Caki2 (cell line): Measurements from ENCODE around the gene CAPZB. TPM values are rescaled to one million over a fixed set of nuclear protein-coding genes. Genes with fewer than 3 reads are reported as not detected.

Experiments
- DNase-seq: peaks from one replicate; pipeline ENCODE4 v3.0.0-alpha.2; 2015; ENCODE audit warnings: low read depth
- in situ Hi-C: cut with HindIII; loops from 2 replicates; pipeline ENCODE4 v1.10.0; 2016; ENCODE audit warnings: low sequenced_read_pairs, low pct_unique_long_range_greater_than_20kb, mixed read lengths
- total RNA-seq: library from RNA; depleted of rRNA; stranded (reverse); fragments of >200 nt; shearing (Covaris generic); gene quantifications from 2 replicates; pipeline ENCODE4 v1.2.3, GENCODE V29; 2014; ENCODE audit warnings: low replicate concordance

Gene CAPZB
- total RNA-seq, 1 experiment from 2014 or later = 321 TPM

GRCh38 chr1:19333587-19334354, 151.6 kb downstream of the CAPZB start:
- no peak for DNase-seq
- in situ Hi-C loops = no loop called here

GRCh38 chr1:19332832-19333231, 152.5 kb downstream of the CAPZB start:
- in situ Hi-C loops = no loop called here
- no peak for DNase-seq

GRCh38 chr1:19331262-19331878, 154.0 kb downstream of the CAPZB start:
- in situ Hi-C loops = no loop called here

GRCh38 chr1:19330449-19331135, 154.7 kb downstream of the CAPZB start:
- no peak for DNase-seq
- in situ Hi-C loops = no loop called here

More at GRCh38 chr1:19331262-19331878, 154.0 kb downstream of the CAPZB start:
- no peak for DNase-seq

DNA sequence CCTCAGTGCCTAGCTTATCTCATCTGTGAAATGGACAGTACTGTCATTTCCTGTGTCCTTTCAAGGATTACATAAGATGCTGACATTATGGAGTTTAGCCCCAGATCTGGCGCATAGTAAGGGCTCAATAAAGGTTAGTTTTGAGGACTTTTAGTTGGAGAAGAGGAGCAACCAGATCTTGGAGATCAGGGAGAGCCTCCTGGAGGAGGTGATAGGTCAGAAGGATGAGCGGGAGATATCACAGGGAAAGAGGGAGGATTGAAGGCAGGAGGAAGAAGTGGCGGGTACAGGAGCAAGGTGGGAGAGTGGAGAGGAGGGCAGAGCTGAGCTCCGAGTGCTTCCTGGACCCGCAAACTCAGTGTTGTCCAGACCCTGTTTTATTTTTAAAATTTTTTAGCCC, 155.7 kb downstream of the CAPZB start:
- in situ Hi-C loops = no loop called here
- DNase-seq = no peak

GRCh38 chr1:19329188-19329587, 156.2 kb downstream of the CAPZB start:
- in situ Hi-C loops = no loop called here
- no peak for DNase-seq

- DNase-seq = no peak
- in situ Hi-C loops = no loop called here
Measured at GRCh38 chr1:19328486-19328885, 156.9 kb downstream of the CAPZB start.

DNA sequence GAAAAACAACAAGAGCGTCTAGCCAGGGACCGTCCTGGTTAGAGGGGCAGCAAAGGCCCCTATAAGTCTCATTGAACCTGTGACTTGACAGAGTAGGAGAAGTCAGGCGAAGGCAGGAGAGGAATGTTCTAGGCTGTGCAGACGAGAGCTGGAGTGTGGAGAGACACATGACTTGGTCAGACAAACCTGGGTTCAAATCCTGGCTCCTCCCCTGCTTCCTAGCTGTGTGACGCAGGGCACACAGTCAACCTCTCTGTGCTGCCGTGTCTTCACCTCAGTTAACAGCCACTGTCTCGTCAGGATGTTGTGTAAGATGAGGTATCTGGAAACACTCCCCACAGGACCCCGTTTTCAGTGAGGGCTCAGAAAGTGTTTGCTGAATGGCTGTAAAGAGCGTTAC, 157.6 kb downstream of the CAPZB start:
- DNase-seq = no peak
- in situ Hi-C loops = no loop called here

DNA sequence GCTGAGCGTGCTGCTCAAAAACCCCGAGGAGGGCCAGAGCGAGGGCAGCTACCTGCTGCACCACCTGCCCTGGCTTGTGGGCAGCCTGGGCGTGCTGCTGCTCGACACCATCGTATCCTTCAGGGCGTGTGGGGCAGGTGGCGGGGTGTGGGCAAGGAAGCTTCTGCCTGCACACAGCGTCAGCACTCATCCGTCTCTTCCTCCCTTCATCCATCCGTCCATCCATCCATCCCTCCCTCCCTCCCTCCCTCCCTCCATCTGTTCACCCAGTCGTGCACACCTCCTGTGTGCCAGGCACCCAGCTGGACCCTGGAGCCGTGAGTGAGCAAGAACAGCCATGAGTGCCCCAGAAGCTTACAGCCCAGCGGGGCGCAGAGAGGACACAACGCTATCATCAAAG, 158.0 kb downstream of the CAPZB start:
- in situ Hi-C loops = no loop called here
- no peak for DNase-seq

- in situ Hi-C loops = no loop called here
- DNase-seq = no peak
Measured at GRCh38 chr1:19326748-19327065, 158.6 kb downstream of the CAPZB start.

DNA sequence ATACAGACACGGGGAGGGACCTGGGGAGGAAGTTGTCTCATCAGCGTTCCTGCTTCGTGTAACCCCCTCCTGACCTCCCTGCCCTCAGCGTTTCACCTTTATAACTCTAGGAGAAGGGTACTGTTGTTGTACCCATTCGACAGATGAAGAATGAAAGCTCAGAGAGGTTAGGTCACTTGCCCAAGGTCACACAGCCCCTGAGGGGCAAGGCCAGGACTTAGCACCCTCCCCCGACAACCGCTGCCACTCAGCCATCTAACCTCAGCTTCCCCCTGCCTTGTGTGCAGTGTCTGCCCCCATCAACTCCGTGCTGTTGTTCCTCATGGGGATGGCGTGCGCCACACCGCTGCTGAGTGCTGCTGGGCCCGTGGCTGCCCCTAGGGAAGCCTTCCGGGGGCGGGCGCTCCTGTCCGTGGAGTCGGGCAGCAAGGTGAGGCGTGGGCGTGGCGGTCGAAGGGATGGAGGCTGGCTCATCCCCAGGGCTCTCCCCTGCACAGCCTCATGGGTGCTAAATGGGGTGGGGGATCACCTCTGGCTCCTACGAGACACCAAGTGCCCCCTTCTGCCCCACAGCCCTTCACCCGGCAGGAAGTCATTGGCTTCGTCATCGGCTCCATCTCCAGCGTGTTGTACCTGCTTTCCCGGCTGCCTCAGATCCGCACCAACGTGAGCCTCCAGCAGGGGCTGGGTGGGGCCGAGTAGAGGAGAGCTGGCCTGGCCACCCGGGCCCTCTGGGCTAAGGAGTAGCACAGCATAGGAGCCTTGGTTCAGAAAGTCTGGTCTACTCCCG, 159.2 kb downstream of the CAPZB start:
- no peak for DNase-seq
- in situ Hi-C loops = no loop called here

GRCh38 chr1:19325368-19325957, 159.9 kb downstream of the CAPZB start:
- DNase-seq = no peak
- in situ Hi-C loops = no loop called here

DNA sequence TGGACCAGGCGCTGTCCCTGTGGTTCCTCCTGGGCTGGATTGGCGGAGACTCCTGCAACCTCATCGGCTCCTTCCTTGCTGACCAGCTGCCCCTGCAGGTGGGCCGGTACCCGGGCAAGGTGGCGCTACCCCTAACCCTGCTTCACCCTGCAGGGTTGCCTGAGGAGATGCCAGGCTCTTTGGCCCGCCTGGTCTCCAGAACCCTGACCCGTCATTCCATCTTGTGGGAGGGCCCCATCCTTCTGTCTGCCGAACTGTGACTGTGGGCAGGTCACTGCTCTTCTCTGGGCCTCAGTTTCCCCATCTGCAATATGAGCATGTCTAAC, 160.7 kb downstream of the CAPZB start:
- DNase-seq = no peak
- in situ Hi-C loops = no loop called here

GRCh38 chr1:19323987-19324664, 161.2 kb downstream of the CAPZB start:
- in situ Hi-C loops = no loop called here
- no peak for DNase-seq

- no peak for DNase-seq
- in situ Hi-C loops = no loop called here
Measured at GRCh38 chr1:19322481-19322880, 162.9 kb downstream of the CAPZB start.

GRCh38 chr1:19321071-19321470, 164.3 kb downstream of the CAPZB start:
- DNase-seq = no peak
- in situ Hi-C loops = no loop called here

GRCh38 chr1:19319196-19319595, 166.1 kb downstream of the CAPZB start:
- in situ Hi-C loops = no loop called here
- no peak for DNase-seq
